NB4 (cell line): ENCODE measurements around the gene B3GNT9.

Experiments used
- DNase-seq: peaks from one replicate; pipeline ENCODE4 v3.0.0; 2010; ENCODE audit warnings: low read depth
- H3K4me3 ChIP-seq: one replicate; pipeline ENCODE4 v1.5.1; 2011; ENCODE audit warnings: mild to moderate bottlenecking, low read depth, low read length, moderate library complexity
- CTCF ChIP-seq: IDR thresholded peaks from one replicate; pipeline ENCODE4 v1.5.1; 2012; ENCODE audit warnings: low read depth, low read length
- MAX ChIP-seq: IDR thresholded peaks from 2 replicates; pipeline ENCODE4 v1.6.1; 2011; ENCODE audit warnings: low read depth, low read length
- MYC ChIP-seq: IDR thresholded peaks from 2 replicates; pipeline ENCODE4 v1.6.1; 2011; ENCODE audit warnings: low read depth, low read length
- POLR2A ChIP-seq: IDR thresholded peaks from 2 replicates; pipeline ENCODE4 v1.6.1; 2011; ENCODE audit warnings: mild to moderate bottlenecking; ENCODE audit not compliant: insufficient read length; ENCODE audit errors: extremely low read depth

Gene B3GNT9

GRCh38 chr16:67105246-67105645 lies 45.6 kb downstream of the B3GNT9 start:
- TF ChIP-seq POLR2A (no peak), CTCF (no peak), MYC (no peak), MAX (no peak)
- H3K4me3 ChIP-seq = no peak overlapping the region
- DNase-seq = peak; percentile 59

- no peak overlapping the region for H3K4me3 ChIP-seq
- TF ChIP-seq MYC (no peak), POLR2A (no peak), CTCF (no peak), MAX (no peak)
- DNase-seq = no peak
These were observed 46.0 kb downstream of the B3GNT9 start for GRCh38 chr16:67104845-67105244.

- peak; percentile 39 for DNase-seq
- TF ChIP-seq MAX (no peak), MYC (no peak), POLR2A (no peak), CTCF (peak; percentile 18)
- no peak overlapping the region for H3K4me3 ChIP-seq
These were observed 46.7 kb downstream of the B3GNT9 start for GRCh38 chr16:67104061-67104460.

GRCh38 chr16:67101311-67102082 lies 49.3 kb downstream of the B3GNT9 start:
- DNase-seq = no peak
- H3K4me3 ChIP-seq = no peak overlapping the region
- TF ChIP-seq CTCF (no peak), MAX (no peak), POLR2A (no peak), MYC (no peak)

GRCh38 chr16:67100569-67101310 lies 50.1 kb downstream of the B3GNT9 start:
- no peak for TF ChIP-seq POLR2A
- no peak for TF ChIP-seq MYC
- no peak for TF ChIP-seq CTCF
- no peak for TF ChIP-seq MAX
- peak; percentile 42 for DNase-seq
- no peak overlapping the region for H3K4me3 ChIP-seq

- no peak overlapping the region for H3K4me3 ChIP-seq
- TF ChIP-seq POLR2A (no peak), CTCF (no peak), MYC (no peak), MAX (no peak)
- DNase-seq = no peak
These were observed 52.2 kb downstream of the B3GNT9 start for GRCh38 chr16:67098599-67098998.
